ENCODE measurements around the gene PHF20.

GRCh38 chr20:35910254-35910653 is 138.4 kb downstream of the PHF20 start:
- TF ChIP-seq CTCF (IDR thresholded peaks at IDR 0.05) = no peak
- no peak for TF ChIP-seq POLR2A (IDR thresholded peaks at IDR 0.05)
